NCI-H128 (cell line): ENCODE data around the gene FBL.

Experiments
- DNase-seq: peaks from one replicate; lab custom pipeline; 2025; ENCODE audit not compliant: unreplicated experiment; lab: John Stamatoyannopoulos, UW

FBL gene

DNA sequence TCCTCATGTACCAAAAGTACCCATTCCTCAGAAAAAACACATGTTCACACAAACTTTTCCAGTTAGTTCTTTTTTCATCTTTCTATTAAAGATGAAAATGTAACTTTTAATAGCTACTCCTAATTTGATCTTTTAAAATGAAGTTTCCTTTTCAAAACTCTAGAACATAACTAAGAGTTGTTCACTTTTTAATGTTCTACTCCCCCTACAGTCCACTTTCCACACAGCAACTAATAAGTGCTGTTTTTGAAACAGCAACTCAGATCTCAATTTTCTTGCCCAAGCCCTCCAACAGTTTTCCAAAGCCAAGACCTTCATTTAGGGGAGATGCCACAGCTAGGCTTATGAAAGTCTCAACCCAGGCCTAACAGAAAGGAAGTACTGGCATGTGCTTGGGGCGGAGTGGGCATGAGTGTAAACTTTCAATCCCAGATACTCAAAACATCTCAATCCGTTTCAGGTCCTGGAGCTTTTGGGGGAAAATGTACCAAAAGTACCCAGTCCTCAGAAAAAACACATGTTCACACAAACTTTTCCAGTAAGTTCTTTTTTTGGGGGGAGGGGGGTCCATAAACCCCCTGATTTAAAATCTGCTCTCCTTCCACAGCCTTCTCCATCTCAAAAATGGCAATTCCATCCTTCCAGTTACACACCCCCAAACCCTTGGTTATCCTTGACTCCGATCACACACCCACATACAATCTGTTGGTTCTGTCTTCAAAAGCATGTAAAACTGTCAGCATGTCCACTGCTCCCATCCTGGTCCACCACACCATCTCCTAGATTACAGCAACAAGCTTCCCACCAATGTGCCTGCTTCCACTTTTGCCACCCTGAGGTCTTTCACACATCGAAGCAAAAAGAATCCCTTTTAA is 2.0 kb downstream of the FBL start:
- peak; percentile 23 for DNase-seq

DNA sequence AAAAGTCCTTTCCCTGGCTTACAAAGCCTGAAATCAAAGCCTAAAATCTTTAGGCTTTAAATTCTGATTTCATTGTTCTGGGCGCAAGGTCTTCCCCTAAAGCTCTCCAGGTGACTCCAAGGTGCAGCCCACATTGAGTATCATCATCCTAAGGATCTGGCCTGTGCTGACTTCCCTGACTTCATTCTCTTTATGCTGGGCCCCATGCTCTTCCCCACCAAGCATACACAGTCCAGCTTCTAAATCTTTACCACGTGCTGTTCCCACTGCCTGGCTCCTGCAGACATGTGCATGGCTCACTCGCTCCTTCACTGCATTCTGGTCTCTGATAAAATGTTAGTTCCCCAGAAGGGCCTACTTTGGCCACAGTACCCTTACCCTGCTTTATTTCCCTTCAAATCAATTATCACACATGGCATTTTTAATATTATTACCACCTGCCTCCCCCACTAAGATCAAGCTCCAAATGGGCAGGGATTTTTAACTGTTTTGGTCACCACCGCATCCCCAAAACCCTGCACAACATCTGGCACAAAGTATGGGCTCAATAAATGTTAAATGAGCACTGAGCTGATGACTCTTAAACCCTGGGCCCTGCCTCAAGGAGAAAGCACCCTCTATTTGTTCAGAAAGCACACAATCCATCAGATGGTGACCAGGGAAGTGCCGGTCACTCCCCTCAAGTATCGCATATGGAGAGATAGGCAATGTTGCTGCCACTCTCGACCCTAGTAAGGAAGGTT is 3.3 kb downstream of the FBL start:
- DNase-seq = no peak

DNA sequence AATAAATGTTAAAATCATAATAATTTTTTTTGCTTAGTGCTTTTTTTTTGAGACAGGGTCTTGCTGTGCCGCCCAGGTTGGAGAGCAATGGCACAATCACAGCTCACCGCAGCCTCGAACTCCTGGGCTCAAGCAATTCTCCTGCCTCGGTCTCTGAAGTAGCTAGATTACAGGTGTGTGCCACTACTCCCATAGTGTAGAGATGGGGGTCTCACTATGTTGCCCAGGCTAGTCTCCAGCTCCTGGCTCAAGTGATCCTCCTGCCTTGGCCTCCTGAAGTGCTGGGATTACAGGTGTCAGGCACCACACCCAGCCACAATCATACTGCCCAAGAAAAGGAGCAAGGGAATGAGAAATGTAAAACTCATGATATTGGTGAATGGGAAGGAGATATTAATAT is 5.1 kb downstream of the FBL start:
- no peak for DNase-seq

DNA sequence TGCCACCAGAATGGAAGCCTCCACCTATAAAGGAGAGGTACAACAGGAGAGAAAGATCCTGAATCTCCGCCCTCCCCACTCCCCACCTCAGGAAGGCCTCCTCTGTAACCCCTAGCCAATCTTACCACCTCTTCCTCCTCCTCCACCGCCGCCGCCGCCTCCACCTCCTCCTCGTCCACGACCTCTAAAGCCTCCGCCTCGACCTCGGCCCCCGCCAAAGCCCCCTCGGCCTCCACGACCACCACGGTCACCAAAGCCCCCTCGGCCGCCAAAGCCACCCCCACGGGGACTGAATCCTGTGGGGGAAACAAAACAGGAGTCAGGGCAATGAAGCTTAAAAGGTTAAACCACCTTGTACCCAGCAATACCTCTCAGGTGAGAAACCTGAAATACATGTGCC is 5.7 kb downstream of the FBL start:
- DNase-seq = no peak

DNA sequence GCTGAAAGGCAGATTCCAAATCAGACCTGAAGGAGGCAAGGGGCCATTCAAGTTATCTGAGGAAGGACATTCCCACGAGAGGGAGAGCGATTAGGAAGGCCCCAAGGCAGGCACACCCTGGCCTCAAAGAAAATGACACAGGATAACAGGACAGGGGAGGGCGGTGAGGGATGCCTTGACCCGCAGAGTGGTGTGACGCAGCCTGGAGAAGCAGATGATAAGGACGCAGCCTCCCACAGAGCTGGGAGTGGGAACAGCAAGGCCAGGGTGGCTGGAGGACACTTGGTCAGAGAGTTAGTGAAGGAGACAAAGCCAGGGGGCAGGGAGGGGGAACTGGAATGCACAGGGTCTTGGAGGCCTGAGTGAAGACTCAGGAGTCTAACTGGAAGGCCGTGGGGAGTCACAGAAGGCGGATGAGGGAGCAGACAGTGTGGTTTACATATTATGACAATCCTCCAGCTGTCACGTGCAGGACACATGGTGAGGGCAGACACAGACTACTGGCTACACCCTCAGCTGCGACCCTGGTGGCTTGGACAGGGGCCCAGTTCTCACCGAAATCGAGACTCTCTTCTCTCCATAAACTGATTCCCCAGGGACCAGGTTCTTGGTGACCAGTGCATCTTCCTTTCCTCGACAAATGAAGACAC is 6.4 kb downstream of the FBL start:
- DNase-seq = no peak

DNA sequence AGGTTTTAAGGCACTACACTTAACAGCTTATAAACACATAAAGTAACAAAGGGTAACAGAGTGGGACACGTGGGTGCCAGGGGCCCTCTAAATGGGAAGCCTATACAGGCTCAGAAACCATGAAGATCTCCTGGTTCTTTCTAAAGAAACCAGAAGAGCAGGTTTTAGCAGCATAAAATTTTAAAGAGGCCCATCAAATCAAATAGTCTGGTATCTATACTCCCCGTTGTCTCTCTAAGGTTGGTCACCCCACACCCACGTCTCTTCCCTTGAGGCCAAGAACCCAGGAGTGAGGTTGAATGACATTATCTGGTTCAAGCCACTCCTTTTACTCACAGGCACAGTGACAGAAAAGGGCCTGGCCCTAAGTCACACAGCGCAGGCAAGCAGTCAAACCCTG is 7.6 kb downstream of the FBL start:
- no peak for DNase-seq

DNA sequence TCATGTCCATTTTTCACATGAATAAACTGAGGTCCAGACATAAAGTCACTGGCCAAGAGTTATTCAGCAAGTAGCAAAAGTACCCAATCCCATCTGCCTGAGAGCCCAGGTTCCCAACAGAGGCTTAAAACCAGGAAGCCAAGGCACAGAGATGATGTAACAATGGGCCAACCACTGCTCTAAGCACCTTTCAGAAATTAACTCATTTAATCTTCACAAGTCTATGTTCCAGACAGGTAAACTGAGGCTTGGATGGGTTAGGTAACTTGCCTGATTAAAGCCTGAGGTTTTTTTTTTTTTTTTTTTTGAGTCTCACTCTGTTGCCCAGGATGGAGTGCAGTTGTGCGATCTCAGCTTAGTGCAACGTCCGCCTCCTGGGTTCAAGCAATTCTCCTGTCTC is 8.2 kb downstream of the FBL start:
- no peak for DNase-seq

DNA sequence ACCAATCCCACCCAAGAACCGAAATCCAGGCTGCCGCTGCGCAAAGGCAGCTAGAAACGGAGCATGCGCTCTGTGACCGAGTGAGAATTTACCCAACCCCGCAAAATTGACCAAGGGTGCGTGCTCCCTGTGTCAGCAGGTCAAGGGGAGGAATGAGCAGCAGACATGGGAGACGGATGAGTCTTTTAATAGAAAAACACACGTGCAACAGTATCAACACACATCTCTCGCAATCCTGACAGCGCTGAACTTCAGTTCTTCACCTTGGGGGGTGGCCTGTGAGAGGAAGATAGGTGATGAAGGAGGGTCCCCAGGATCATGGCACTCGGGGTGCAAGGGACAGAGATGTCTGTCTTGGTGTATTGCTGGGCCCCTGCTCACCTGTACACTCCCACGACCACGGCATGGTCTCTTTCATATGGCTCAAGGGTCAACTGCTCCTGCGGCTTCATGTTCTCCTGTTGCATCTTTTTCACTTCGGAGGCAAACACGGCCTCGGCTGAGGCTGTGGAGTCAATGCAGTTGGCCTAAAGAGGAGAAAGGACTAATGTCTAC is 11.8 kb downstream of the FBL start:
- no peak for DNase-seq

DNA sequence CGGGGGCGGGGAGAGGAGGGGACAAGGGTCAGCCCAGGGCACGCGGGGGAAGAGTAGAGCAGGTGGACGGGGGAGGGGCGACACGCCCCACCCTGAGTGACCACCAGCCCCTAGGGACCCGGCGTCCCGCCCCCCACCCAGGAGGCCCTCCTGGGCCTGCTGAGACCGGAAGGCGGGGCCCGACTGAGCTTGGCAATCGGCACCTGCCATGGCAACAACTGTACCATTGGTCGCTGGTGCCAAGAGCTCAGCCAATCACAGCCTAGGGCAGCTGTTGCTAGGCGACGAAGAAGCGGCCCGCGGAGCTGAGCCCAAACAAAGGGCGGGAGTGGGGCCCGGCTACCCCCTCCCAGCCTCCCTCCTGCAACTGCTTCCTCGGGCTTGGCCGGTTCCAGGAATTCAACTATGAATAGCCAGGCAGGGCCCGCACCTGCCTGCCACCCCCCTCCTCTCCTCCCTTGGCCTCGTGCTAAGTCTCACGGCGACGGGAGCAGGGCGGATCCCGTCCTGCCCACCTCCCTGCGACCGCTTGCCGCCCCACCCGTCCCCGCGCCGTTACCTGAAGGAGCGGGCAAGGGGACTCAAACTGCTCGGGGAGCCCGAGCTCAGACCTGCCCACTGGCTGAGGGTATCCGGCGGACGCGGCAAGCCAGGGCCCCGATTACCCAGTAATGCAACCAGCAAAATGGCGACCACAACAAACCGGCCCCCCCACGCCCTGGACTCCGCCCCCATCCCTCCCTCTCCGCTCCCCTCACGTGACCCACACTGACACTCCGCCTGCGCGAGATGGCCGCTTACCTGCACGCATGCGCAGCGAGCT is 12.5 kb downstream of the FBL start, which contains the start of gene DYRK1B:
Gene DYRK1B, minus strand, starts transcription at position 699 of the 823 bp plus-strand sequence. CDS start 2,295 bp downstream, outside the sequence.
- peak; percentile 94 for DNase-seq

DNA sequence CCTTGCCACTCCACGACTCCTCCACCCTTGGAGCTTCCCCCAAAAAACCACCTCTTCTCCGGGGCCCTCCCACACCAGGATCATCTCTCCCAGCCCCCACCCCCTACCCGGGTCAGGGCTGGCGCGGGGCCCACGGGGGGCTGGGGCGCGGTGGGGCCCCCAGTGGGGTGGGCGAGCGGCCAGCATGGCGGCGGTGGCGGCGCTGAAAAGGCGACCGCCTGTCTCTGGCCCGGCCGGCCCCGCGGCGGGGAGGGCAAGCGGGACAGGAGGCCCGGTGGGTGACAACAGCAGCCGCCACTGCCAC is 13.1 kb downstream of the FBL start:
- no peak for DNase-seq

DNA sequence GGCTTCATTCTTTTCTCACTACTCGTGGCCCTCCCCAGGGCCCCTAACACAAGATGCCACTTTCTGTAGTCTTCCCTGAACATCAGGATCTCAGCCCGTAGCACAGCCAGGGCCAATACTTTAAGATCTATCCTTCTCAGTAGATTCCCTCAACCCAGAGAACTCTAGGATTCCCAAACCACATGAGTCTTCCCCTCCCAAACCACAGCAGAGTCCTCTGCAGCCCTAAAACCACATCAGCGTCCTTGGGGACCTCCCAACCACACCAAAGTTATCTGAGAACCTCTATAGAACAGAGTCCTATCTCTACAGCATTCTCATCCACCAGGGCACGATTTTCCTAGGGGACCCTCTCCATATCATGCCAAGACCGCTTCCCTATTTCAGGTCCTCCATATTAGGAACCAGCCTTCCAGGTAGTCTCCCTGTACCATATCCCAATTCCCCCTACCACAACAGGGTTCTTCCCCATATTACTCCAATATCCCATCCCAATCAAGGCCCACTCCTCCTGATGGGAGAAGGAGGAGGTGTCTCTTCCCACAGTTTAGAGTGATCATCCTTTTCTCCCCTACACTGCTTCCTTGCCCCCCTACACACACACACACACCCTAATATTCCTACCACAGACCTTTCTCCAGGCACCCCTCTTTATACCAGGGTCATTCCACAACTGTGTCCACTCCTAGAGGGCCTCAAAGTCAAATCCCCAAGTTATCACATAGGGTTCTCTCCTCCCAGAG is 13.7 kb downstream of the FBL start:
- no peak for DNase-seq

DNA sequence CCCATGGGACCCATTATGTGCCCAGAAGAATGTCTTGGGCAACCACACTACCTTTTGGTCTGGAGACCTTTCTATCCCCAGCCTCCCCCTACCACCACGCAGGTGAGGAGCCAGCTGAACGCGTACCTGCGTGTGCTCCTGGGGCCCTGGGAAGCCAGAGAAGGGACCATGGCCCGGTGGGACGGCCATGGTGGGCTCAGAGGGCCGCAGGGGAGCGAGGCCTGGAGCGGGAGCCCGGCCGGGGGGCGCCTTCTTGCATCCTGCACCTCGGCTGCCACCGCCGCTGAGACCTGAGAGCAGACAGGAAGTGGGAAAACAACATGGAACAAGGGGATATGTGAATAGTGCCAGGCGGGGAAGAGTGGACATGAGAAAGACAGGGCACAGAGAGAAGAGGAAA is 14.5 kb downstream of the FBL start:
- DNase-seq = no peak

DNA sequence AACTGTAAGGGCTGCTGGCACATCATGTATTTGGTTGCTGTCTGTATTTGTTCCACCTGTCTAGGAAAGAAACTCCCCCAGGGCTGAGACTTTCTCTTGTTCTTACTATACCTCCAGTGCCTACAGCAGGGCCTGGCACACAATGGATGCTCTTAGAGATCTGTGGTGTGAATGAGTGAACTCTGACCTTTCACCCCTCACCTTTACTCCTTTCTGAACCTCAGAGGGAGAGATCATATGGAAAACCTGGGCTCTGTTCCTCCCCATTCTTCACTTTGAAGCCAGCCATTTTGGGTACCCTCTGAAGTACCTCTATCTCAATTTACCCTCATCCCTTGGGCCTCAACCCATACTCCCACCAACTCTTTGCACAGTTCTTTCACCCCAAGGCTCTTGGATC is 15.3 kb downstream of the FBL start:
- DNase-seq = no peak

DNA sequence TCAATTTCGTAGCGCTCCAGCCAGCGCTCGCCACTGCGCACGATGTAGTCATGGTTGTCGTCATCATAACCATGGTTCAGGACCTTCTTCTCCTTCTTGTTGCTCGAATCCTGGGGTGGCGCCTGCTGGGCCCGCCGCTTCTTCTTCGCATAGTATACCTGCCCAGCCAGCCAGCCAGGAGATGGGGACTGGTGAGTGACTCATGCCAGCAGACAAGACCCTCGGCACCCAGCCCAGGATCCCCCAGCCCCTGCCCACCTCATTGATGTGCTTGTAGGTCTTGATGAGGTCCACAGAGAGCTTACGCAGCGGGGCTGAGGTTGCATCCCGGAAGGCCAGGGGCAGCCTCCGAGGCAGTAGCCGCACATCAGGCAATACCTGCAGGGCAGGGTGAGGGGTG is 15.8 kb downstream of the FBL start:
- DNase-seq = no peak

DNA sequence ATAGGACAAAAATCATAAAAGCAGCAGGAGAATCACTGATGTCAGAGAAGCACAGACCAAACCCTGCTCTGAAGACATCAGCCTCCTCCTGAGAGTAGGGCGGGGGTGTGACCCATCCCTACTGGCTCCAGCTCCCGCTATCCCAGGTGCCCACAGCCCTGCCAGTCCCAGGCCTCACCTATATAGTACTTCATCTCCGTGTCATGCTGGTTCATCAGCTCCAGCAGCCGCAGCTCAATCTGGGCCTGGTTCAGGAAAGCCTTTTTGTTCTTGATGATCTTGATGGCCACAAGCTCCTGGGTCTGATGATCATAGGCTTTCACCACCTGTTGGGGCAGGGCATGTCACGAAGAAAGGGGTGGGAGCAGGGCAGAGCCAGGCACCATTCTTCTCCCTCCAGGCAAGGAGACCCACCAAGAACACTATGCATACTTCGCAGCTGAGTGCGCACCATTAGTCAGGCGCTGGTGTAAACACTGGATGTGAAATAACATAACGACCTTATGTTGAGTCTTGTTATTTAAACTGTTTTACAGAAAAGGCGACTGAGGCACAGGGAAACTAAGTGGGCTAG is 16.4 kb downstream of the FBL start:
- DNase-seq = no peak

DNA sequence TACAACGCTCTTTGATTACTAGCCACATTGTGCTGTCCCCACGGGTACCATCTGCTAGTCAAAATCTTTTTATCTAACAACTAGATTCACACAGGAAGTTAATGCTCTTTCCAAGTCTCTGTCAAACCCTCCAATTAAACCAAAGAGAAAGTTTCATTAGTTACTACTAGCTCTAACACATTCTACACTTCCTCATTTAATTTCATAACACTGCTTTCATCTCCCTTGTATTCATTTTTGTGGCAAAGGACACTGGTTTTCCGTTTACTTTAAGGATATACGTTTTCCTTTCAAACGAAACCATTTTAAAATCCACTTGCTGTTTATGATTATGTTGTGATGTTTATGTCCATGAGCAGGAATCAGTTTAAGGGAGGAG is 17.5 kb downstream of the FBL start:
- DNase-seq = no peak

DNA sequence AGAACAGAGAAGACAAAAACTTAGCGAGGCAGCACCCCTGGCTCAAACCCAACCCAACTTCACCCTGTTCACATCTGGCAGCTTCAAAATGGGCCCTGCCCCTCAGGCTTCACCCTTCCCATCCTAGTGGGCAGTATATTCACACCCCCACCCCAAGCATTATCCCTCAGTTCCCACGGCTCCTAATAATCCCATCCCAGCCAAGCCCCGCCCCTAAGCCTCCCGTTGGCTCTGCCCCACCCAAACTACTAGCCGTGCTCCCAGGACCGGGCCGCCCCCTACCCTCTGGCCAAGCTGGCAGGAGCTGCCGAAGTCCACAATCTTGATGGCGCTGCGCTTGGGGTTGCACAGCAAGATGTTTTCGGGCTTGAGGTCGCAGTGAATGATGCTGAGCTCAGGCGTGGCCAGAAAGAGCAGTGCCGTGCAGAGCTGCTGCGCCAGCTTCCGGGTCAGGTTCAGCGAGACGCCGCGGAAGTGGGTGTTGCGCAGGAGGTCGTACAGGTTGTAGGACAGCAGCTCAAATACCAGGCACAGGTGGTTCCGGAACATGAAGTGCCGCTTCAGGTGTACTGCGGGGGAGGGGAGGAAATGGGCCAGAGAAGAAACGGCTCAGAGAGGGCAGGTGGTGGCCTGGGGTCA is 18.0 kb downstream of the FBL start:
- DNase-seq = no peak

DNA sequence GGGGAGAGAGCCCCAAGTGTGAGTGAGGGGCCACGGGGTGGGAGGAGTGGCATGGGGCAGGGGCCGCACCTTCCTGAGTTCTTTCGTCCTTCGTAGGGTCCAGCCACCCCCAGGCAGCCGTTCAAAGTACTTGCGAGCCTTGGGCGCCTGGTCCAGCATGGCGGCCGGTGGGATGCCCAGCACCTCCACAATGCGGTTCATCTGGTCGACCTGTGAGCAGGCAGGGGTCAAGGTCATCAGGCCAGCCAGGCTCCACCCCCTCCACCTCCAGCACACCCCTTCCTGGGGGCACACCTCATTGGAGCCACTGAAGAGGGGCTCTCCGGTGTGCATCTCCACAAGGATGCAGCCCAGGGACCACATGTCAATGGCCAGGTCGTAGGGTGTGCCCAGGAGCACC is 19.0 kb downstream of the FBL start:
- DNase-seq = no peak

DNA sequence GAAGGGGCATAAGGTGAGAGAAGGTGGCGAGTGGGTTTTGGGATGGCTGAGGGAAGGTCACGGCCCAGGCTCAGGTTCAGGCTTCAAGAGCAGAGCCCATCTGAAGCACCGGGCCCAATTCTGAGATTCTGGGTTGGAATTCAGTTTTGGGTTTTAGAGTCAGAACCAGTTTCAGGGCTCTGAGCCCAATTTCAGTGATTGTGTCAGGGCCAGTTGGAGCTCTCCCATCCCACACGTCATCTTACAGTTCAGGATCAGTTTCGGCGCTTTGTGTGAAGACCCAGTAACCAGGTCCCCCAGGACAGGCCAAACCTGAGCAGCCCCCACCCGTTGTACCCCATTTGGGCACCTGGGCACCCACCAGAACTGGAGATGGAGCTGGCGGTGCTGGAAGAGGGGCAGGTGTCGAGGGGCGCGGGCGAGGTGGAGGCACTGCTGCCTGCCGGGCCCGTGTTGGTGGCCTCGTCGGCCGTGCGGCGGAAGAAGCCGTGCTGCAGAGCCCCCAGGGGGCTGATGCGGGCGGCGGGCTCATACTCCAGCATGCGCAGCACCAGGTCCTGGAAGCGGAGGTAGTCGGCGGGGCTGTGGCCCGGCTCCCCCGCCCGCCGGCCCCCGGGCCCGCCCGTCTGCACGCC is 19.8 kb downstream of the FBL start:
- no peak for DNase-seq
